ENCODE results near the gene POU3F2. TPM values are rescaled to one million over a fixed set of nuclear protein-coding genes. Genes with fewer than 3 reads are reported as not detected.

POU3F2 gene
- polyA plus RNA-seq, 3 donors = not detected

DNA sequence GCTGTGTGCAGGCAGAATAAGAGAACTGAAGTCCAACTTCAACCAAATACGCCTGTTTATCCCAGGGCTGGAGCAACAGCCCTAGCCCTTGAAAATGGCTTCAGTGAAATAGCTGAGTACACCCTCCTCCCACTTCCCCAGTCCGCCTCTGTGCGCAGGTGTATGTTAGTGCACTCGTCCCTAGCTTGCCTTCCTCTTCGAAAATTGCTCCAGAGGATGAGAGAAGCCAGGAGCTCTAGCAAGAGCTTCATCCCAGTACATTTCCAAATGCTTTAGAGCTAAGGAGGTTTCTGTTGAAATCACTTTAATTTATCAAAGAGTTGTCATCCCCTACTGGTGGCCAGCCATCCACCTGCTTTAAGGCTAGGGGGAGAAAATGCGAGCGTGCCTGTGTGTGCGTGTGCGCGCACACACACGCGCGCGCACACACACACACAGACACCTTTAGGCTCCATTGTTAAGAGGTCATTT, 5.4 kb upstream of the POU3F2 start:
- intact Hi-C loops (cut with micrococcal nuclease) = no loop called here
- H3K27ac Mint-ChIP-seq = no peak overlapping the region

DNA sequence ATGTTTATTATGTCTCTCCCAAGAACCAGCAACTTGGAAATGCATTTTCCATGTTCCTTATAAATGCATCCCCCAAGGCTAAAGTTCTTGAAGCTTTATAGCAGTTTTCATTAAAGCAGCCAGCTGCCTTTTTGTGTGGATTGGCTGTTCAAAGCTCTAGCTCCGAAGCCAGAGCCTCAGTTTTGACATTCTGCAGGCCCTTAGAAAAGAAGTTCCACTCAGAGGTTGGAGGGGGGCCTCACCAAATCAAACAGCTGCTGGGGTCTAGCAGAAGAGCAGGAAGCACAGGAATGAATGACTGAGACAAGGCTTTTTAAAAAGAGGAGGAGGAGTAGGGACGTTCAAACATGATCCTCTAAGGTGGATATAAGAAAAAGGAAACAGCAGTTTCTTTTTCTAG, 4.2 kb upstream of the POU3F2 start:
- peaks cover 6 to 14% of the 10 kb centered on the region in 2 donors for H3K36me3 Mint-ChIP-seq
- Histone ChIP-seq H3K27ac (ENCODE audit: low read depth in 1 of 2, low read length in 2 of 2) (no peak overlapping the region), H3K36me3 (replicated peaks in 1 of 2; ENCODE audit: control insufficient read depth in 1 of 2, insufficient read depth in 2 of 2, low read length in 2 of 2) (no peaks in the 10 kb centered on the region), H3K9ac (ENCODE audit: insufficient read depth, low read length, poor library complexity, severe bottlenecking) (no peak overlapping the region), H3K4me3 (replicated peaks in 1 of 3; ENCODE audit: low read depth in 2 of 3, low read length in 3 of 3) (no peak overlapping the region), H3K4me2 (replicated peaks; ENCODE audit: extremely low read depth, low read length, poor library complexity, severe bottlenecking) (no peak overlapping the region), H3K27me3 (ENCODE audit: control insufficient read depth in 2 of 2, insufficient read depth in 2 of 2, low read length in 2 of 2) (peaks cover 87 to 98% of the 10 kb centered on the region in 2 donors), H3K4me1 (ENCODE audit: control insufficient read depth in 1 of 2, insufficient read depth in 2 of 2, low read length in 2 of 2) (peaks cover 24 to 29% of the 10 kb centered on the region in 2 donors), H3K9me3 (replicated peaks in 1 of 2; ENCODE audit: control insufficient read depth in 1 of 2, insufficient read depth in 1 of 2, low read length in 2 of 2) (peaks cover 0 to 49% of the 10 kb centered on the region in 2 donors), H2AFZ (ENCODE audit: insufficient read depth, low read depth, low read length, poor library complexity, severe bottlenecking) (no peak overlapping the region), H4K20me1 (ENCODE audit: insufficient read depth, low read length) (no peaks in the 10 kb centered on the region), H3K79me2 (ENCODE audit: insufficient read depth, low read length) (no peaks in the 10 kb centered on the region)
- WGBS (ENCODE audit: insufficient coverage) = 10% methylated on average over 1 of the region's 2 CpGs
- peaks cover 94 to 99% (median 97%) of the 10 kb centered on the region in 3 donors for H3K27me3 Mint-ChIP-seq (ENCODE audit: low read depth in 3 of 3)
- peaks cover 31% of the 10 kb centered on the region for H3K4me1 Mint-ChIP-seq
- intact Hi-C loops (cut with micrococcal nuclease) = no loop called here
- TF ChIP-seq, protein P1, sequence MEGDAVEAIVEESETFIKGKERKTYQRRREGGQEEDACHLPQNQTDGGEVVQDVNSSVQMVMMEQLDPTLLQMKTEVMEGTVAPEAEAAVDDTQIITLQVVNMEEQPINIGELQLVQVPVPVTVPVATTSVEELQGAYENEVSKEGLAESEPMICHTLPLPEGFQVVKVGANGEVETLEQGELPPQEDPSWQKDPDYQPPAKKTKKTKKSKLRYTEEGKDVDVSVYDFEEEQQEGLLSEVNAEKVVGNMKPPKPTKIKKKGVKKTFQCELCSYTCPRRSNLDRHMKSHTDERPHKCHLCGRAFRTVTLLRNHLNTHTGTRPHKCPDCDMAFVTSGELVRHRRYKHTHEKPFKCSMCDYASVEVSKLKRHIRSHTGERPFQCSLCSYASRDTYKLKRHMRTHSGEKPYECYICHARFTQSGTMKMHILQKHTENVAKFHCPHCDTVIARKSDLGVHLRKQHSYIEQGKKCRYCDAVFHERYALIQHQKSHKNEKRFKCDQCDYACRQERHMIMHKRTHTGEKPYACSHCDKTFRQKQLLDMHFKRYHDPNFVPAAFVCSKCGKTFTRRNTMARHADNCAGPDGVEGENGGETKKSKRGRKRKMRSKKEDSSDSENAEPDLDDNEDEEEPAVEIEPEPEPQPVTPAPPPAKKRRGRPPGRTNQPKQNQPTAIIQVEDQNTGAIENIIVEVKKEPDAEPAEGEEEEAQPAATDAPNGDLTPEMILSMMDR (IDR thresholded peaks at IDR 0.05) = no peak
- H3K4me3 Mint-ChIP-seq = peak overlapping the region in 1 of 2 donors; percentile 58
- peaks cover 0 to 37% (median 19%) of the 10 kb centered on the region in 7 donors for H3K9me3 Mint-ChIP-seq
- DNase-seq = no peak
- no peak overlapping the region for H3K27ac Mint-ChIP-seq

More for the DNA sequence above, 5.4 kb upstream of the POU3F2 start:
- H3K27ac ChIP-seq (ENCODE audit: low read depth in 1 of 2, low read length in 2 of 2) = no peak overlapping the region
- peaks cover 2 to 54% of the 10 kb centered on the region in 2 donors for H3K9me3 ChIP-seq (replicated peaks in 1 of 2; ENCODE audit: control insufficient read depth in 1 of 2, insufficient read depth in 1 of 2, low read length in 2 of 2)
- H2AFZ ChIP-seq (ENCODE audit: insufficient read depth, low read depth, low read length, poor library complexity, severe bottlenecking) = no peak overlapping the region
- H3K4me3 ChIP-seq (replicated peaks in 1 of 3; ENCODE audit: low read depth in 2 of 3, low read length in 3 of 3) = no peak overlapping the region
- H3K4me1 Mint-ChIP-seq = peaks cover 29% of the 10 kb centered on the region
- H4K20me1 ChIP-seq (ENCODE audit: insufficient read depth, low read length) = no peaks in the 10 kb centered on the region
- no peaks in the 10 kb centered on the region for H3K79me2 ChIP-seq (ENCODE audit: insufficient read depth, low read length)
- no peak overlapping the region for H3K4me2 ChIP-seq (replicated peaks; ENCODE audit: extremely low read depth, low read length, poor library complexity, severe bottlenecking)
- peaks cover 97 to 99% (median 99%) of the 10 kb centered on the region in 3 donors for H3K27me3 Mint-ChIP-seq (ENCODE audit: low read depth in 3 of 3)
- no peaks in the 10 kb centered on the region for H3K36me3 ChIP-seq (replicated peaks in 1 of 2; ENCODE audit: control insufficient read depth in 1 of 2, insufficient read depth in 2 of 2, low read length in 2 of 2)
- TF ChIP-seq, protein P1 (IDR thresholded peaks at IDR 0.05) = no peak
- peaks cover 0 to 35% (median 14%) of the 10 kb centered on the region in 7 donors for H3K9me3 Mint-ChIP-seq
- peaks cover 92 to 99% of the 10 kb centered on the region in 2 donors for H3K27me3 ChIP-seq (ENCODE audit: control insufficient read depth in 2 of 2, insufficient read depth in 2 of 2, low read length in 2 of 2)
- no peak for DNase-seq
- H3K9ac ChIP-seq (ENCODE audit: insufficient read depth, low read length, poor library complexity, severe bottlenecking) = no peak overlapping the region
- peak overlapping the region in 1 of 2 donors; percentile 61 for H3K4me3 Mint-ChIP-seq
- H3K4me1 ChIP-seq (ENCODE audit: control insufficient read depth in 1 of 2, insufficient read depth in 2 of 2, low read length in 2 of 2) = peaks cover 17 to 19% of the 10 kb centered on the region in 2 donors
- 0% methylated on average over 2 of the region's 14 CpGs for WGBS (ENCODE audit: insufficient coverage)
- peaks cover 3 to 14% of the 10 kb centered on the region in 2 donors for H3K36me3 Mint-ChIP-seq

Measured in CD14-positive monocyte (primary cell).